Panc1 (cell line): ENCODE results near the gene KMT2D. TPM values are rescaled to one million over a fixed set of nuclear protein-coding genes. Genes with fewer than 3 reads are reported as not detected.
A peak's percentile ranks its signal among the peaks of the same experiment; 100 is the strongest.

Experiments
- ATAC-seq: fragments of 200-7000 bp; cut with Tn5 transposase; 2 replicates; pipeline ENCODE4 v1.9.1; 2020; ENCODE audit warnings: mild to moderate bottlenecking, moderate library complexity
- BruUV-seq: library from RNA; stranded (reverse); fragments of 400-500 nt; replicated peaks from 2 replicates; lab custom pipeline; 2021; lab: Mats Ljungman, UMichigan
- CTCF ChIA-PET: fragments of 300-600 bp; sonication (Branson Sonifier 250); formaldehyde crosslinking; loops from one replicate; lab custom pipeline; 2022; ENCODE audit warnings: antibody characterized with exemption; lab: Charles Lee
- POLR2A ChIA-PET: fragments of 300-600 bp; sonication (Branson Sonifier 250); formaldehyde crosslinking; loops from one replicate; lab custom pipeline; 2022; ENCODE audit warnings: antibody characterized with exemption; lab: Charles Lee
- DNase-seq: peaks from one replicate; pipeline ENCODE4 v3.0.0-alpha.2; 2010; ENCODE audit warnings: low read depth, low spot score
- H3K27ac ChIP-seq: 2 replicates; pipeline ENCODE4 v1.5.1; 2011; ENCODE audit warnings: mild to moderate bottlenecking, low read length, inconsistent platforms
- H3K27me3 ChIP-seq: fragments of 200-500 bp; sonication (Bioruptor generic); 2 replicates; pipeline ENCODE4 v1.6.0; 2014; ENCODE audit warnings: low read length, inconsistent platforms; ENCODE audit not compliant: control insufficient read depth, insufficient read depth
- H3K36me3 ChIP-seq: fragments of 200-500 bp; sonication (Bioruptor generic); 2 replicates; pipeline ENCODE4 v1.5.1; 2014; ENCODE audit warnings: inconsistent platforms, mild to moderate bottlenecking, low read length, moderate library complexity; ENCODE audit not compliant: control insufficient read depth, insufficient read depth
- H3K4me1 ChIP-seq: 2 replicates; pipeline ENCODE4 v1.5.1; 2011; ENCODE audit warnings: inconsistent platforms, mild to moderate bottlenecking, low read length, moderate library complexity; ENCODE audit not compliant: control insufficient read depth, insufficient read depth
- H3K4me3 ChIP-seq, 2 experiments: 2 replicates each; pipeline ENCODE4 v1.5.1; 2011 to 2012; ENCODE audit warnings: low read depth in 2 of 2, low read length in 2 of 2, mild to moderate bottlenecking in 2 of 2, inconsistent platforms in 1 of 2, moderate library complexity in 1 of 2
- H3K9me3 ChIP-seq: fragments of 200-500 bp; sonication (Bioruptor generic); 2 replicates; pipeline ENCODE4 v1.5.1; 2014; ENCODE audit warnings: low read depth, mild to moderate bottlenecking, inconsistent platforms, low read length, moderate library complexity; ENCODE audit not compliant: control insufficient read depth, insufficient read depth
- POLR2AphosphoS5 ChIP-seq: IDR thresholded peaks from 2 replicates; pipeline ENCODE4 v1.6.1; 2012; ENCODE audit warnings: mild to moderate bottlenecking, low read depth, low read length, moderate library complexity
- SIN3A ChIP-seq: IDR thresholded peaks from 2 replicates; pipeline ENCODE4 v1.6.1; 2012; ENCODE audit warnings: low read depth, mild to moderate bottlenecking, low read length, moderate library complexity, borderline replicate concordance; ENCODE audit not compliant: insufficient read depth
- TCF7L2 ChIP-seq: IDR thresholded peaks from 2 replicates; pipeline ENCODE4 v1.6.1; 2011; ENCODE audit warnings: mild to moderate bottlenecking, low read depth, low read length, inconsistent platforms
- in situ Hi-C: cut with HindIII; loops from 2 replicates; pipeline ENCODE4 v1.10.0; 2016; ENCODE audit warnings: low sequenced_read_pairs, low pct_unique_long_range_greater_than_20kb
- intact Hi-C: fragments of 100-400 bp; cut with micrococcal nuclease; formaldehyde crosslinking; loops from one replicate; pipeline ENCODE4 v1.10.0; 2022; ENCODE audit not compliant: unreplicated experiment
- total RNA-seq: library from RNA; stranded (reverse); gene quantifications from one replicate; pipeline ENCODE4 v1.2.1, GENCODE V29; 2021; ENCODE audit not compliant: unreplicated experiment
- TF ChIP-seq, protein P1 (sequence below), 2 experiments: IDR thresholded peaks; 2 replicates each; pipeline ENCODE4 v1.6.1; 2011 to 2012; ENCODE audit warnings: low read depth in 2 of 2, control low read depth in 1 of 2, low read length in 1 of 2, mild to moderate bottlenecking in 1 of 2, moderate library complexity in 1 of 2; ENCODE audit not compliant: insufficient read depth in 1 of 2
- TF ChIP-seq, protein P2 (sequence below): fragments of 450-650 bp; IDR thresholded peaks from 2 replicates; pipeline ENCODE4 v1.5.1; 2017; ENCODE audit warnings: mild to moderate bottlenecking

Gene KMT2D
- total RNA-seq, 1 experiment from 2014 or later: 64.7 TPM

DNA sequence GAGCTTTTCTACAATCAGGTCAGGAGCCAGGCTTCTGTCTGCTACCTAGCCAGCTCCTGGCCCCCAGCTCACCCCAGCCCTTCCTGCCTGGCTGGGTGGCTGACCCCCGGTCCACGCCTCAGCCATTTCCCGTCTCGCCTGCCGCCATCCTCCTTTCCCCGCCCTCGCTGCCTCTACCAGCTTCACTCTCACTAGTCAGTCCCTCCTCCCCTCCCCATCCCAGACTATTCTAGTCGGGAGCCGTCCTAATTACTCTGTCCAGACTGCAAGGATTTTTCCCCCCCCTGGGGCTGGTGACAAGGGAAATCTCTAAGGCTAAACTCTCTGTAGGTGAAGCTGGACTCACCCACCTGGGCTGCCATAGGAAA is 33.2 kb upstream of the KMT2D start:
- ChIA-PET CTCF (interaction anchor here (0.7 to 1.6 kb wide), 5 partner anchors 17 to 28 kb away, joined by 3 to 12 read pairs (median 4); partner anchors contain the start of genes LMBR1L and RHEBL1), POLR2A (interaction anchor here (1.3 kb wide), 1 partner anchor 10 kb away, joined by 4 read pairs; no protein-coding TSS in a partner anchor)
- no peak overlapping the region for H3K27ac ChIP-seq
- H3K4me3 ChIP-seq: peak overlapping the region; percentile 26 to 44; a peak in 3 of 4 replicates
- ATAC-seq: no peak
- in situ Hi-C loops (no loop called here), intact Hi-C loops (no loop called here)
- no peaks in the 10 kb centered on the region for H3K36me3 ChIP-seq
- no peak for TF ChIP-seq TCF7L2
- no peak for TF ChIP-seq SIN3A
- no peak for TF ChIP-seq POLR2AphosphoS5
- TF ChIP-seq, protein P1, sequence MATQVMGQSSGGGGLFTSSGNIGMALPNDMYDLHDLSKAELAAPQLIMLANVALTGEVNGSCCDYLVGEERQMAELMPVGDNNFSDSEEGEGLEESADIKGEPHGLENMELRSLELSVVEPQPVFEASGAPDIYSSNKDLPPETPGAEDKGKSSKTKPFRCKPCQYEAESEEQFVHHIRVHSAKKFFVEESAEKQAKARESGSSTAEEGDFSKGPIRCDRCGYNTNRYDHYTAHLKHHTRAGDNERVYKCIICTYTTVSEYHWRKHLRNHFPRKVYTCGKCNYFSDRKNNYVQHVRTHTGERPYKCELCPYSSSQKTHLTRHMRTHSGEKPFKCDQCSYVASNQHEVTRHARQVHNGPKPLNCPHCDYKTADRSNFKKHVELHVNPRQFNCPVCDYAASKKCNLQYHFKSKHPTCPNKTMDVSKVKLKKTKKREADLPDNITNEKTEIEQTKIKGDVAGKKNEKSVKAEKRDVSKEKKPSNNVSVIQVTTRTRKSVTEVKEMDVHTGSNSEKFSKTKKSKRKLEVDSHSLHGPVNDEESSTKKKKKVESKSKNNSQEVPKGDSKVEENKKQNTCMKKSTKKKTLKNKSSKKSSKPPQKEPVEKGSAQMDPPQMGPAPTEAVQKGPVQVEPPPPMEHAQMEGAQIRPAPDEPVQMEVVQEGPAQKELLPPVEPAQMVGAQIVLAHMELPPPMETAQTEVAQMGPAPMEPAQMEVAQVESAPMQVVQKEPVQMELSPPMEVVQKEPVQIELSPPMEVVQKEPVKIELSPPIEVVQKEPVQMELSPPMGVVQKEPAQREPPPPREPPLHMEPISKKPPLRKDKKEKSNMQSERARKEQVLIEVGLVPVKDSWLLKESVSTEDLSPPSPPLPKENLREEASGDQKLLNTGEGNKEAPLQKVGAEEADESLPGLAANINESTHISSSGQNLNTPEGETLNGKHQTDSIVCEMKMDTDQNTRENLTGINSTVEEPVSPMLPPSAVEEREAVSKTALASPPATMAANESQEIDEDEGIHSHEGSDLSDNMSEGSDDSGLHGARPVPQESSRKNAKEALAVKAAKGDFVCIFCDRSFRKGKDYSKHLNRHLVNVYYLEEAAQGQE (IDR thresholded peaks at IDR 0.05; ENCODE audit: insufficient read depth in 1 of 2, low read depth in 2 of 2, low read length in 1 of 2): no peak
- TF ChIP-seq, protein P2, sequence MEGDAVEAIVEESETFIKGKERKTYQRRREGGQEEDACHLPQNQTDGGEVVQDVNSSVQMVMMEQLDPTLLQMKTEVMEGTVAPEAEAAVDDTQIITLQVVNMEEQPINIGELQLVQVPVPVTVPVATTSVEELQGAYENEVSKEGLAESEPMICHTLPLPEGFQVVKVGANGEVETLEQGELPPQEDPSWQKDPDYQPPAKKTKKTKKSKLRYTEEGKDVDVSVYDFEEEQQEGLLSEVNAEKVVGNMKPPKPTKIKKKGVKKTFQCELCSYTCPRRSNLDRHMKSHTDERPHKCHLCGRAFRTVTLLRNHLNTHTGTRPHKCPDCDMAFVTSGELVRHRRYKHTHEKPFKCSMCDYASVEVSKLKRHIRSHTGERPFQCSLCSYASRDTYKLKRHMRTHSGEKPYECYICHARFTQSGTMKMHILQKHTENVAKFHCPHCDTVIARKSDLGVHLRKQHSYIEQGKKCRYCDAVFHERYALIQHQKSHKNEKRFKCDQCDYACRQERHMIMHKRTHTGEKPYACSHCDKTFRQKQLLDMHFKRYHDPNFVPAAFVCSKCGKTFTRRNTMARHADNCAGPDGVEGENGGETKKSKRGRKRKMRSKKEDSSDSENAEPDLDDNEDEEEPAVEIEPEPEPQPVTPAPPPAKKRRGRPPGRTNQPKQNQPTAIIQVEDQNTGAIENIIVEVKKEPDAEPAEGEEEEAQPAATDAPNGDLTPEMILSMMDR: no peak
- no TSS peak for BruUV-seq
- DNase-seq: no peak
- H3K27me3 ChIP-seq: no peaks in the 10 kb centered on the region
- peaks cover 35% of the 10 kb centered on the region for H3K4me1 ChIP-seq
- no peaks in the 10 kb centered on the region for H3K9me3 ChIP-seq

DNA sequence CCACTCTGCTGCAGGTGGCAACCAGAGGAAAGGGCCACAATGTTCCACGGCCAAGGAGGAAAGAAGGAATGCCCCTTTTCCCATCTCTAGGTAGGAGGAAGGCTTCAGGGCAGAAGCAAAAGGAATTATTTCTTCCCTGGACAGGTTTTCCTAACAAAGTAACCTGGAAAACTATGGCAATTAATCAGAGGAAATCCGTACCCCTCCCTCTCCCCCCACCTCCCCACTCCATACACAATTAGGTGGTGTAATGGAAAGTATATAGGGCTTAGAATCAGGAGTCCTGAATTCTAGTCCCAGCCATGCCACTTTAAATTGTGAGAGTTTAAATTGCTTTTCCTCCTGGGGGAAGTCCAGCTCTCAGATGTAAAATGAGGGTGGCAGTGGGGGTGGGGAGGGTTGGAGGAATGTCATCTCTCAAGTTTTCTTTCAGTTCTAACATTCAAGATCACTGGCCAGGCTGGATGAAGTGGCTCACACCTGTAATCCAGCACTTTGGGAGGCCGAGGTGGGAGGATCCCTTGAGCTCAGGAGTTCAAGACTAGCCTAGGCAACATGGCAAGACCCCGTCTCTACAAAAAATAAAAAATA is 32.3 kb upstream of the KMT2D start:
- POLR2A ChIA-PET: interaction anchor here (1.2 to 1.3 kb wide), 2 partner anchors 9 to 39 kb away, joined by 3 to 4 read pairs; partner anchors contain the start of gene TUBA1B
- ATAC-seq: no peak
- no peaks in the 10 kb centered on the region for H3K27me3 ChIP-seq
- H3K4me1 ChIP-seq: peaks cover 40% of the 10 kb centered on the region
- peak overlapping the region; percentile 32 to 52; a peak in 2 of 4 replicates for H3K4me3 ChIP-seq
- TF ChIP-seq TCF7L2 (no peak), POLR2AphosphoS5 (no peak)
- TF ChIP-seq, protein P1 (IDR thresholded peaks at IDR 0.05; ENCODE audit: insufficient read depth in 1 of 2, low read depth in 2 of 2, low read length in 1 of 2): no peak
- TF ChIP-seq, protein P2: no peak
- no peaks in the 10 kb centered on the region for H3K36me3 ChIP-seq
- no peak for DNase-seq
- intact Hi-C loops (no loop called here), in situ Hi-C loops (no loop called here)
- CTCF ChIA-PET: interaction anchor here (0.5 to 1.6 kb wide), 4 partner anchors 18 to 31 kb away, joined by 3 to 4 read pairs (median 4); partner anchors contain the start of genes LMBR1L and RHEBL1
- no peaks in the 10 kb centered on the region for H3K9me3 ChIP-seq
- BruUV-seq: no TSS peak
- H3K27ac ChIP-seq: peak overlapping the region; percentile 61
